Endothelial cell of umbilical vein (primary cell): ENCODE data around the gene SPIRE1. TPM values are rescaled to one million over a fixed set of nuclear protein-coding genes. Genes with fewer than 3 reads are reported as not detected.
A peak's percentile ranks its signal among the peaks of the same experiment; 100 is the strongest.

Experiments
- BruUV-seq: library from RNA; stranded (reverse); fragments of 400-500 nt; replicated peaks from 2 replicates; lab custom pipeline; 2021; lab: Mats Ljungman, UMichigan
- CTCF ChIA-PET: fragments of 300-600, 350-600 bp; sonication (Branson Sonifier 250); formaldehyde crosslinking; loops from one replicate; lab custom pipeline; 2021; ENCODE audit warnings: antibody characterized with exemption, inconsistent platforms; lab: Charles Lee
- POLR2A ChIA-PET: fragments of 300-600, 350-600 bp; sonication (Branson Sonifier 250); formaldehyde crosslinking; loops from one replicate; lab custom pipeline; 2021; ENCODE audit warnings: antibody characterized with exemption, inconsistent platforms; lab: Charles Lee
- DNase-seq: peaks from one replicate; pipeline ENCODE4 v3.0.0-alpha.2; 2011; ENCODE audit warnings: low read depth, low spot score
- FAIRE-seq: peaks from 2 replicates; lab custom pipeline; 2011; peaks lifted over from hg19 to GRCh38; lab: Jason Lieb, UNC
- H2AFZ ChIP-seq: 2 replicates; pipeline ENCODE4 v1.6.0; 2012; ENCODE audit warnings: low read depth, low read length, control low read depth, inconsistent platforms
- H3K27ac ChIP-seq: 2 replicates; pipeline ENCODE4 v1.5.1; 2011; ENCODE audit warnings: low read depth, mild to moderate bottlenecking, control low read depth, low read length, moderate library complexity; ENCODE audit not compliant: insufficient read depth
- H3K27me3 ChIP-seq, 2 experiments: 2 replicates each; pipeline versions ENCODE4 v1.6.0 to v1.6.1; 2011; ENCODE audit warnings: low read length in 2 of 2, mixed read lengths in 1 of 2; ENCODE audit not compliant: control insufficient read depth in 2 of 2, insufficient read depth in 2 of 2
- H3K36me3 ChIP-seq, 2 experiments: 2 replicates in 1 of 2; 3 replicates in 1 of 2; pipeline ENCODE4 v1.5.1; 2011; ENCODE audit warnings: low read length in 2 of 2, mild to moderate bottlenecking in 1 of 2, moderate library complexity in 1 of 2; ENCODE audit not compliant: control insufficient read depth in 2 of 2, insufficient read depth in 2 of 2; ENCODE audit errors: extremely low read depth in 1 of 2
- H3K4me1 ChIP-seq: 3 replicates; pipeline ENCODE4 v1.5.1; 2011; ENCODE audit warnings: mild to moderate bottlenecking, low read length; ENCODE audit not compliant: control insufficient read depth, insufficient read depth; ENCODE audit errors: extremely low read depth
- H3K4me2 ChIP-seq: 2 replicates; pipeline ENCODE4 v1.6.1; 2011; ENCODE audit warnings: low read length, control low read depth, mixed read lengths; ENCODE audit not compliant: insufficient read depth
- H3K4me3 ChIP-seq, 3 experiments: fragments of 200-600 bp in 1 of 3; sonication (generic), shearing (Covaris generic) in 1 of 3; replicated peaks in 1 of 3; 2 replicates each; pipeline ENCODE4 v1.5.1; 2011 to 2016; ENCODE audit warnings: control low read depth in 3 of 3, low read length in 3 of 3, mild to moderate bottlenecking in 2 of 3, inconsistent platforms in 1 of 3, low read depth in 1 of 3, moderate library complexity in 1 of 3; ENCODE audit not compliant: insufficient read depth in 1 of 3
- H3K79me2 ChIP-seq: 2 replicates; pipeline ENCODE4 v1.6.0; 2012; ENCODE audit warnings: low read length, inconsistent platforms; ENCODE audit not compliant: control insufficient read depth, insufficient read depth
- H3K9ac ChIP-seq: replicated peaks from 2 replicates; pipeline ENCODE3; 2011; ENCODE audit warnings: low read length, control low read depth; ENCODE audit not compliant: insufficient read depth; ENCODE audit errors: extremely low read depth
- H3K9me1 ChIP-seq: replicated peaks from 3 replicates; pipeline ENCODE4 v1.6.0; 2011; ENCODE audit warnings: mild to moderate bottlenecking, low read length; ENCODE audit not compliant: control insufficient read depth, insufficient read depth; ENCODE audit errors: extremely low read depth
- H3K9me3 ChIP-seq: replicated peaks from 2 replicates; pipeline ENCODE4 v1.5.1; 2012; ENCODE audit warnings: low read length, inconsistent platforms; ENCODE audit not compliant: control insufficient read depth, insufficient read depth
- H4K20me1 ChIP-seq: replicated peaks from 2 replicates; pipeline ENCODE3; 2011; ENCODE audit warnings: mild to moderate bottlenecking, low read length; ENCODE audit not compliant: control insufficient read depth, insufficient read depth; ENCODE audit errors: extremely low read depth
- EZH2 ChIP-seq: IDR thresholded peaks from 2 replicates; pipeline ENCODE4 v1.6.1; 2012; ENCODE audit warnings: borderline replicate concordance, low read depth, mild to moderate bottlenecking, moderate library complexity, low read length, inconsistent platforms; ENCODE audit not compliant: severe bottlenecking
- FOS ChIP-seq: IDR thresholded peaks from 2 replicates; pipeline ENCODE4 v1.6.1; 2011; ENCODE audit warnings: mild to moderate bottlenecking, low read length, moderate library complexity, borderline replicate concordance; ENCODE audit not compliant: insufficient read depth
- GATA2 ChIP-seq: IDR thresholded peaks from 2 replicates; pipeline ENCODE4 v1.7.0; 2011; ENCODE audit warnings: low read depth, mild to moderate bottlenecking, moderate library complexity, mixed read lengths, low read length; ENCODE audit not compliant: insufficient read length, insufficient read depth
- JUN ChIP-seq: IDR thresholded peaks from 2 replicates; pipeline ENCODE4 v1.6.1; 2011; ENCODE audit warnings: borderline replicate concordance, low read depth; ENCODE audit not compliant: insufficient read length, insufficient read depth
- POLR2A ChIP-seq: IDR thresholded peaks from 2 replicates; pipeline ENCODE4 v1.6.1; 2012; ENCODE audit warnings: low read depth, mild to moderate bottlenecking, control low read depth, low read length
- POLR2AphosphoS5 ChIP-seq: IDR thresholded peaks from 2 replicates; pipeline ENCODE4 v1.6.1; 2012; ENCODE audit warnings: low read depth, mild to moderate bottlenecking, control low read depth, low read length, moderate library complexity; ENCODE audit not compliant: insufficient read depth
- dilution Hi-C: fragments of 300-500 bp; cut with MboI; formaldehyde crosslinking; loops from one replicate; pipeline ENCODE4 v1.15.0; 2019; ENCODE audit warnings: low sequenced_read_pairs; ENCODE audit not compliant: extremely low pct_ligation_motif_present
- intact Hi-C: fragments of 100-400 bp; cut with micrococcal nuclease; formaldehyde crosslinking; loops from one replicate; pipeline ENCODE4 v1.10.0; 2022
- polyA plus RNA-seq, 4 experiments: library from polyadenylated mRNA; depleted of rRNA in 3 of 4; stranded (reverse) in 3 of 4; unstranded in 1 of 4; fragments of >200 nt; gene quantifications; 2 replicates each; pipeline versions ENCODE4 v1.2.1 to v1.2.3, GENCODE V29; 2011 to 2012; ENCODE audit warnings: missing spikeins in 1 of 4
- total RNA-seq: library from RNA; stranded (reverse); gene quantifications from 2 replicates; pipeline ENCODE4 v1.2.3, GENCODE V29; 2021
- TF ChIP-seq, protein P1 (sequence below): IDR thresholded peaks from 2 replicates; pipeline ENCODE4 v1.6.1; 2011; ENCODE audit not compliant: insufficient read depth, insufficient read length
- TF ChIP-seq, protein P2 (sequence below), 2 donors: IDR thresholded peaks; 1 replicate in 1 of 2; 2 replicates in 1 of 2; pipeline ENCODE4 v1.5.1; 2011; ENCODE audit warnings: low read length in 2 of 2, mild to moderate bottlenecking in 2 of 2, moderate library complexity in 2 of 2, control low read depth in 1 of 2, inconsistent platforms in 1 of 2, low read depth in 1 of 2; ENCODE audit not compliant: insufficient read depth in 1 of 2; ENCODE audit errors: extremely low read depth in 1 of 2

The SPIRE1 gene
- total and polyA plus RNA-seq, 2 donors (not counting 3 experiments of a cell fraction or from before 2014, with no cell fraction given), result 13.1 to 44.0 TPM

DNA sequence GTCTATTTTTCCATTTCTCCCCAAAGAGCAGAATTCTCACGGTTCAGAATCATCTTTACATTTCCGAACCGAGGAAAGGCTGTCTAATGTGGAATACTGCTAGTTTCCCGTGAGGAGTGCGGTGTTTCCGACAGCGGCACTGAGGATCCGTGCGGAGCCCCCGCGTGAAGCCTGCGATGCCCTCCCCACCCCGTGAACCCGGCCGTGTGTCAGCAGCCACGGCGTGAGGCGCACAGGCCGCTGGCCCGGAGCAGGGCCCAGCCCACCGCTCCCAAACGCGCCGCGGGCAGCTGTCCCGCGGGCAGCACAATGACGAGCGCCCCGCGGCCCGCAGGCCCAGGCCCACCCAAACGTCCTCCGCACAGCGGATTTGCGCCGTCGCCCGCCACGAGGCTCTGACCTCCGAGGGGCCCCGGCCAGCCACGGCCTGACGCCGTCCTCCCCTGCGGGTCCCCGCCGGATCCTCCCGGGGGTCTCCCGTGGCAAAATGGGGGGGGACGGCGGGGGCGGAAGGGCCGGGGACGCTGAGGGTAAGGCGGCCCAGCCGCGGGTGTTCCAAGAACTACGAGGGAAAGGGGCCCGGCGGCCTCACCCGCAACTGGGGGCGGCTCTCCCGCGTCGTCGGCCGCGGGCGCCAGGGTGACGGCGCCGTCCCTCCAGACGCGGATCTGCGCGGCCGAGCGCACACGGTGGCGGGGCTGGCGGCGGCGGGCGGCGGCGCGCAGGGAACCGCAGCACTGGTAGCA lies 796 bp downstream of the SPIRE1 start:
- H3K4me2 ChIP-seq, result peak overlapping the region; percentile 99
- H3K4me1 ChIP-seq, result peaks cover 45% of the 10 kb centered on the region
- POLR2A ChIA-PET, result interaction anchor here (0.5 kb wide), 1 partner anchor 65 kb away, joined by 3 read pairs; no protein-coding TSS in a partner anchor
- no peaks in the 10 kb centered on the region for H3K9me3 ChIP-seq
- peak overlapping the region; percentile 65 to 99 (median 92) for H3K4me3 ChIP-seq
- intact Hi-C loops (loop anchor here (2.0 to 10.0 kb wide), 4 partner anchors 50 to 372 kb away; partner anchors contain the start of gene AFG3L2), dilution Hi-C loops (no loop called here)
- FAIRE-seq (peak; percentile 28), DNase-seq (peak; percentile 63)
- peak overlapping the region; percentile 100 for H3K9ac ChIP-seq
- no peaks in the 10 kb centered on the region for H3K9me1 ChIP-seq
- BruUV-seq, result TSS peak; percentile 33
- H3K79me2 ChIP-seq, result peaks cover 54% of the 10 kb centered on the region
- CTCF ChIA-PET, result interaction anchor here (1.3 to 5.4 kb wide), 3 partner anchors 118 to 263 kb away, joined by 3 to 65 read pairs (median 3); no protein-coding TSS in a partner anchor
- H3K27ac ChIP-seq, result peak overlapping the region; percentile 99
- TF ChIP-seq POLR2AphosphoS5, result peak; percentile 45
- no peak for TF ChIP-seq GATA2
- TF ChIP-seq EZH2, result no peak
- TF ChIP-seq, protein P1, sequence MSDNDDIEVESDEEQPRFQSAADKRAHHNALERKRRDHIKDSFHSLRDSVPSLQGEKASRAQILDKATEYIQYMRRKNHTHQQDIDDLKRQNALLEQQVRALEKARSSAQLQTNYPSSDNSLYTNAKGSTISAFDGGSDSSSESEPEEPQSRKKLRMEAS, result no peak
- TF ChIP-seq FOS, result no peak
- TF ChIP-seq, protein P2, sequence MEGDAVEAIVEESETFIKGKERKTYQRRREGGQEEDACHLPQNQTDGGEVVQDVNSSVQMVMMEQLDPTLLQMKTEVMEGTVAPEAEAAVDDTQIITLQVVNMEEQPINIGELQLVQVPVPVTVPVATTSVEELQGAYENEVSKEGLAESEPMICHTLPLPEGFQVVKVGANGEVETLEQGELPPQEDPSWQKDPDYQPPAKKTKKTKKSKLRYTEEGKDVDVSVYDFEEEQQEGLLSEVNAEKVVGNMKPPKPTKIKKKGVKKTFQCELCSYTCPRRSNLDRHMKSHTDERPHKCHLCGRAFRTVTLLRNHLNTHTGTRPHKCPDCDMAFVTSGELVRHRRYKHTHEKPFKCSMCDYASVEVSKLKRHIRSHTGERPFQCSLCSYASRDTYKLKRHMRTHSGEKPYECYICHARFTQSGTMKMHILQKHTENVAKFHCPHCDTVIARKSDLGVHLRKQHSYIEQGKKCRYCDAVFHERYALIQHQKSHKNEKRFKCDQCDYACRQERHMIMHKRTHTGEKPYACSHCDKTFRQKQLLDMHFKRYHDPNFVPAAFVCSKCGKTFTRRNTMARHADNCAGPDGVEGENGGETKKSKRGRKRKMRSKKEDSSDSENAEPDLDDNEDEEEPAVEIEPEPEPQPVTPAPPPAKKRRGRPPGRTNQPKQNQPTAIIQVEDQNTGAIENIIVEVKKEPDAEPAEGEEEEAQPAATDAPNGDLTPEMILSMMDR (IDR thresholded peaks at IDR 0.05; ENCODE audit: extremely low read depth in 1 of 2, insufficient read depth in 1 of 2, low read depth in 1 of 2, low read length in 2 of 2), result no peak
- no peak for TF ChIP-seq JUN
- no peak for TF ChIP-seq POLR2A
- H2AFZ ChIP-seq, result peak overlapping the region; percentile 77
- no peaks in the 10 kb centered on the region for H3K27me3 ChIP-seq
- no peaks in the 10 kb centered on the region for H3K36me3 ChIP-seq
- H4K20me1 ChIP-seq, result peaks cover 6% of the 10 kb centered on the region
